HUES48 (cell line): Measurements from ENCODE around the gene UTF1.
A peak's percentile ranks its signal among the peaks of the same experiment; 100 is the strongest.

ENCODE experiments used
- H3K27ac ChIP-seq: one replicate; pipeline ENCODE4 v1.7.0; 2013; ENCODE audit warnings: low read depth, low read length, inconsistent platforms
- H3K27me3 ChIP-seq: 2 replicates; pipeline ENCODE4 v1.6.1; 2013; ENCODE audit warnings: mild to moderate bottlenecking, low read length; ENCODE audit not compliant: control insufficient read depth, insufficient read depth
- H3K36me3 ChIP-seq: 2 replicates; pipeline ENCODE4 v1.6.1; 2013; ENCODE audit warnings: low read length; ENCODE audit not compliant: control insufficient read depth, insufficient read depth
- H3K4me1 ChIP-seq: 2 replicates; pipeline ENCODE4 v1.6.1; 2013; ENCODE audit warnings: mild to moderate bottlenecking, low read length; ENCODE audit not compliant: control insufficient read depth, insufficient read depth
- H3K4me3 ChIP-seq: 2 replicates; pipeline ENCODE4 v1.5.1; 2013; ENCODE audit warnings: mild to moderate bottlenecking, low read depth, low read length
- H3K9ac ChIP-seq: 2 replicates; pipeline ENCODE4 v1.6.1; 2013; ENCODE audit warnings: mild to moderate bottlenecking, low read depth, low read length, moderate library complexity
- H3K9me3 ChIP-seq: 2 replicates; pipeline ENCODE4 v1.6.1; 2013; ENCODE audit warnings: low read length; ENCODE audit not compliant: control insufficient read depth, insufficient read depth

Gene UTF1

DNA sequence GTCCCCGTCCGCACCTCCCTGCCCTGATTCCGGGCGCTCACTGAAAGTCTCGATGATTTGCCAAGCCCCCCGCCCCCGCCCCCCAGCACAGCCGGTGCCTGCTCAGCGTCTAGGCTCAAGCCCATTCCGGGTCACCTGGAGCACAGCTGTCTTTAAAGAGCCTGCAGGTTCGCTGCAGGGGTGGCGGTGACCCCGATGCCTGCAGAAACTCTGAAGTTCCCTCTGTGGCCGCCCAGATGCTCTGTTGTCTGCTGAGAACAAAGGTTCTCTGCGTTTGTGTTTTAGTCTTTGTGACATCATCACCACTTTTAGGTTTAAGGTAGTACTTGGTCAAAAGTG lies 8.4 kb downstream of the UTF1 start:
- Histone ChIP-seq H3K4me1 (peaks cover 9% of the 10 kb centered on the region), H3K27me3 (peaks cover 48% of the 10 kb centered on the region), H3K9ac (no peak overlapping the region), H3K9me3 (no peaks in the 10 kb centered on the region), H3K27ac (no peak overlapping the region), H3K4me3 (peak overlapping the region; percentile 60), H3K36me3 (no peaks in the 10 kb centered on the region)

DNA sequence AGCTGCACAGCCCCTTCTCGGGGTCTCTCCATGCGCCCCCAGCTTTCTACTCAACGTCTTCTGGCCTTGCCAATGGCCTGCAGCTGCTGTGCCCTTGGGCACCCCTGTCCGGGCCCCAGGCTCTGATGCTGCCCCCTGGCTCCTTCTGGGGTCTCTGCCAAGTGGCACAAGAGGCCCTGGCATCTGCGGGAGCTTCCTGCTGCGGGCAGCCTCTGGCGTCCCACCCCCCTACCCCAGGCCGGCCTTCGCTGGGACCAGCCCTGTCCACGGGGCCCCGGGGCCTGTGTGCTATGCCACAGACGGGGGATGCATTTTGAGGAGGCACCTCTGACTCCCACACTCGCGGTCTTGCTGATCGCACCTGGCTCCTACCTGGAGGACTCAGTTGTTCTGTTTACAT lies 10.0 kb downstream of the UTF1 start:
- H3K27ac ChIP-seq = no peak overlapping the region
- H3K4me1 ChIP-seq = peaks cover 9% of the 10 kb centered on the region
- peaks cover 45% of the 10 kb centered on the region for H3K27me3 ChIP-seq
- H3K4me3 ChIP-seq = no peak overlapping the region
- no peaks in the 10 kb centered on the region for H3K9me3 ChIP-seq
- H3K36me3 ChIP-seq = no peaks in the 10 kb centered on the region
- H3K9ac ChIP-seq = no peak overlapping the region

DNA sequence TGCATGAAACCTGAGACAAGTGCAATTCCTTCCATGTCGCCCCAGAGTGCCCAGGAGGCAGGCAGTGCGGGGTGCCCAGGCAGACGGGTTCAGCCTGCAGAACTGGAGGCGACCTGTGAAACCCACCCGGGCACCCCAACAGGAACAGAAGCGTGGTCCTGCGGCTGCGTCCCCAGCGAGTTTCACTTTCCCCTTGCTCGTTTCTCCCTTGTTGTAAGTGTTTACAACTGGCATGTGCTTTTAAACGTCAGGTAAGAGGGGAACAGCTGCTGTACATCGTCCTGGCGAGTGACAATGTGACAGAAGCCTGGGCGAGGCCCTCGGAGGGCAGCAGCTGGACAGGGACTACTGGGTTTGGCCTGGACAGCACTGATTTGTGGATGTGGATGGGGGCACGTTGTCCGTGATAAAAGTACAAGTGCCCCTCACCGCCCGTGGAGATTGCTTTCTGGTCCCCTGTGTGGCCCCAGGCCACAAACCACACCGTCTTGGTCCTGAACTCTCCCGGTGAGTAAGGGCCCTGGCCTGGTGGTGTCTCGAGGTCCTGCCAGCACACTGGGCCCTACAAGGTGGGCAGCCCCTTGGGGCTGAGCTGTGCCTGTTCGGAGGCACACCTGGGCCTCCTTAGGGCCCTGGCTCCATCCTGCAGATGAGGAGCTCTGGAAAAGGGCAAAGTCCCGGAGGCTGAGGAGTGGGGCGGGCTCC lies 11.6 kb downstream of the UTF1 start:
- H3K27ac ChIP-seq = no peak overlapping the region
- H3K27me3 ChIP-seq = peaks cover 28% of the 10 kb centered on the region
- no peak overlapping the region for H3K4me3 ChIP-seq
- no peaks in the 10 kb centered on the region for H3K9me3 ChIP-seq
- no peaks in the 10 kb centered on the region for H3K36me3 ChIP-seq
- H3K9ac ChIP-seq = no peak overlapping the region
- peaks cover 9% of the 10 kb centered on the region for H3K4me1 ChIP-seq

DNA sequence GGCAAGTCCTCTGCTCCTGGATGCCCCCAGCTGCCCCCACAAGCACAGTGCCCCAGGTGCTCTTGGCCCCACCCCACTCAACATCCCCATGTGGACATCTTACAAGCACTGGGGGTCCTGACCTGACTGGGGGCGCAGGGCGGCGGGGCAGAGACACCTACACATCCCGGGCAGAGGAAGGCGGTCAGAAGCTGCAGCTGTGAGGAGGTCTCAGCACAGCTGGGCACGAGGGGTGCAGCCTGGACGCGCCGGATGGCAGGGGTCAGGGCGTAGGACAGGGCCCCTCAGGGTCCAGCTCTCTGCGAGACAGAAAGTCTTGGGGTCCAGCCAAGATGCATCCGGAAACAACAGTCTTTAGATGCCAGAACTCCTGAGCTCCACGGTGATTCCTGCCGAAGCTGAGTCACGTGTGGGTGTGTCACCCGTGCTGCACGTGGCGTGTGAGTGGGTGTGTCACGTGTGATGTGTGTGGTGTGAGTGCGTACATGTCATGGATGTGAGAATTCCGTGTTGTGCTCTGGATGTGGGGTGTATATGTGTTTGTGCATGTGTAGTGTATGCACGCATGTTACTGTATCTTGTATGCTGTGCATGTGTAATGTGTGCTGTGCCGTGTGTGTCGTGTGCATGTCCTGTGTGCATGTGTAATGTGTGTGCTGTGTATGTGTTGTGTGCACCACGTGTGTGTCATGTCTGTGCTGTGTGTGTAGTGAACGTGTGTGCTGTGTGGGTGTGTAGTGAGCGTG lies 12.8 kb downstream of the UTF1 start:
- H3K27ac ChIP-seq = no peak overlapping the region
- H3K9ac ChIP-seq = no peak overlapping the region
- peaks cover 14% of the 10 kb centered on the region for H3K4me1 ChIP-seq
- no peaks in the 10 kb centered on the region for H3K9me3 ChIP-seq
- no peaks in the 10 kb centered on the region for H3K36me3 ChIP-seq
- H3K27me3 ChIP-seq = peaks cover 17% of the 10 kb centered on the region
- H3K4me3 ChIP-seq = no peak overlapping the region

DNA sequence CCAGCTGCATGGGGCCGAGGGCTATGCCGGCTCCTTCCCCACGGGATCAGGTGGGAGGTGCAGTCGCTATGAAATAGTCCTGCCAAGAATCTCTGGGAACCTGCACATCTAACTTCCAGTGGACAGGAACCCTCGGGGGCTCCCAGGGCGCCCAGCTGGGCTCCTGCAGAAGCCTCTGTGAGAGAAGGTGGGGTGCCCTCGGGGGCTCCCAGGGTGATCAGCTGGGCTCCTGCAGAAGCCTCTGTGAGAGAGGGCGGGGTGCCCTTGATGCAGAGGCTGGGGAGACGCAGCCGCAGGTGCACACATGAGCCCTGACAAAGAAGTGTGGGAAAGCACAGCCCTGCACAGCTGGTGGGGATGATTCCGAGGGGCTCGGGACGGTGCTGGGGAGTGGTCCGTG lies 13.6 kb downstream of the UTF1 start:
- no peaks in the 10 kb centered on the region for H3K9me3 ChIP-seq
- peaks cover 12% of the 10 kb centered on the region for H3K4me1 ChIP-seq
- H3K27me3 ChIP-seq = peaks cover 9% of the 10 kb centered on the region
- no peaks in the 10 kb centered on the region for H3K36me3 ChIP-seq
- no peak overlapping the region for H3K4me3 ChIP-seq
- H3K9ac ChIP-seq = no peak overlapping the region
- H3K27ac ChIP-seq = no peak overlapping the region

DNA sequence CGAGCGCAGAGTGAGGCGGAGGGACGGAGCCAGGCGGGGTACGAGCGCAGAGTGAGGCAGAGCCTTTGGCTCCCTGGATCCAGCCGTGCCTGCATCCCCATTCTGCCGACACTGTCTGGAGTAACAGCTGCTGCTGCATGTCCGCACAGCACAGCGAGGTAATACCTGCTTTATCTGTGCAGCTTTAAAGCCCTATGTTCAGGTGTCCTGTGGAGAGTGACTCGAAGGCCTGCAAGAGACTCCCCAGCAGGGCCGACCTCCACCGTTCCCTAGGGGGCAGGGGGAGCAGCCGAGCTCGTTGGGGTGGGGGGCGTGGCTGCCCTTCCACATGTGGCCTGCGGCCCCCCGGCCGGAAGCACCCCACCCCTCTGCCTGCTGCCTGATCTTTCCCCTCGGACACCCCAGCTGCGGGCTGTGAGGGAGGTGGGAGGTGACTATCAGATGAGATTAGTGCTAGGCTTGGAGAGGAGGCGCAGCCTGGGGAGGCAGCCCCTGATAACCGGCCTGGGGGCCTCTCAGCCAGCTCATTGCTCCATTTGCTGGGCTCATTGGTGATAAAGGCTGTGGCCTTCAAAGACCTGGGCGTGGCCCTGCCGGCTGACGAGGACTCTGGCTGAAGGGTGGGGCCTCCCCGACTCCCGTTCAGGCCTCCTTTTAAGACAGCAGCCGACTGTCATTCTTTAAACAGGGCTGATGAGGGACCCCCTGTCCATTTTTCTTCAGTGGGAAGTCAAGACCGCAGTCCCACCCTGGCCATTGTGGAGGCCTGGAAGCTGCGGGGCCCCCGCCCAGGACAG lies 15.6 kb downstream of the UTF1 start:
- Histone ChIP-seq H3K27me3 (peaks cover 4% of the 10 kb centered on the region; the same call in 1 of the 2 replicates), H3K27ac (no peak overlapping the region), H3K9ac (no peak overlapping the region), H3K4me3 (no peak overlapping the region), H3K36me3 (no peaks in the 10 kb centered on the region), H3K9me3 (no peaks in the 10 kb centered on the region), H3K4me1 (peaks cover 6% of the 10 kb centered on the region; the same call in 1 of the 2 replicates)

DNA sequence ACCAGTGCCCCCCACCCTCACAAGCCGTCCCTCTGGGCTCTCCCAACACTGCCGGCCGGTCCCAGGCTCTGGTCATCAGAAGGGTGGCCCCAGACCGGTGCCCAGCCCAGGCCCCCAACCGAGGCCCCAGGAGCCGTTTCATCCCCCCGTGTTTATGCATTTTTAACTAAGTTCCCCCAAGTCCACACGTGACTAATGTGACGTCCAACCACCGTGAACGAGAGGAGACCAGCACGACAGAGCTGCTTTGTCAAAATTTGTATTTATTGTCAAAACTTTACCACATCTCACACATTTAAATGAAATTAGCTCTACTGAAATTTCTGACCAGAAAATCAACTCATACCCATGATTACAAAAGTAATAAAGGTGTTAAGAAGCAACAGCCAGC lies 16.2 kb downstream of the UTF1 start:
- Histone ChIP-seq H3K9ac (no peak overlapping the region), H3K4me3 (no peak overlapping the region), H3K27me3 (peaks cover 4% of the 10 kb centered on the region; the same call in 1 of the 2 replicates), H3K4me1 (peaks cover 6% of the 10 kb centered on the region; the same call in 1 of the 2 replicates), H3K9me3 (no peaks in the 10 kb centered on the region), H3K36me3 (no peaks in the 10 kb centered on the region), H3K27ac (no peak overlapping the region)

DNA sequence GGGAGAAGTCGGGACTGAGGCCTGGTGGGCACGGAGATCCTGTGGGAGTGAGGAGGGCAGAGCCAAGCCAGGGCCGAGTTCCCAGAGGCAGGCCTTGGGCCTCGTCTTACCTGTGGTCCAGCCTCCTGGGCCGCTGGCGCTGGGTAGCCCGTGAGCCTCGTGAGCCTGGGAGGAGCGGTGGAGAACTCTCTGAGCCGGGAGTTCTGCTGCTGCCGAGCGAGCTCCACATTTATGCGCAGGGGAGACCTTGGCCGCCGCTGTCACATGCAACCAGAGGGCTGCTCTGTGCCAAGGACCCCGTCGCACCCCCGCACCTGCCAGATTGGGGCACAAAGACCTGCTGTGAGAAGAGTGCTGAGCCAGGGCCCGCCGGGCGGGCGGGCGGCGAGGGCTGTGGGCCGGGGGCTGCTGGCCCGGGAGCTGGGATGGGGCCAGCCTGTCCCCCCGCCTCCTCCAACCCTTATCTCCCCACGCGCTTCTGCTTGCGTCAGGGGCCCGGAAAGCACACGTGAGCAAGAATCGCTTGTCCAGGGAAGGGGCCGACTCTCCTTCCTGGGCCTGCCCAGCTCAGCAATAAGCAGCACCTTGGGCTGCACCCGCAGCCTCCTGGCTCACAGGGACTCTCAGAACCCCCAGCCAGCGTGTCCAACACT lies 17.8 kb downstream of the UTF1 start:
- no peak overlapping the region for H3K9ac ChIP-seq
- H3K27me3 ChIP-seq = peaks cover 4% of the 10 kb centered on the region; the same call in 1 of the 2 replicates
- no peak overlapping the region for H3K4me3 ChIP-seq
- H3K36me3 ChIP-seq = no peaks in the 10 kb centered on the region
- peaks cover 6% of the 10 kb centered on the region; the same call in 1 of the 2 replicates for H3K4me1 ChIP-seq
- H3K27ac ChIP-seq = no peak overlapping the region
- H3K9me3 ChIP-seq = no peaks in the 10 kb centered on the region

DNA sequence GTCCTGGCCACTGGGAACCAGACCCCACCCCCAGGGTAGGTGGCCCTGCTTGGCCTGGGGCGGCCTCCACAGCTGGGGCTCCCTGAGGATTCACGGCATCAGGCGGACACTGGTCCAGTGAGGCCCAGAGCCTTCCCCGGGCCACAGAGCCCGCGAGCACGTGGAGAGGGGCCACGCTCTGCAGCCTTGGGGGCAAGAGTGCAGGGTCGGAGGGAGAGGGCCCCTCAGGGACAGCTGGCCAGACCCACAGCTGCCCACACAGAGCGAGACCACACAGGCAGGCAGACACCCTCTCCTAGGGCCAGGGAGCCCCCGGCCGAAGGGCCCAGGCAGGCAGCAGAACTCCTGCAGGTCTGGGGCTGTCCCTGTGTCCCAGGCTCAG lies 18.3 kb downstream of the UTF1 start:
- no peaks in the 10 kb centered on the region for H3K9me3 ChIP-seq
- no peak overlapping the region for H3K9ac ChIP-seq
- H3K27ac ChIP-seq = no peak overlapping the region
- peaks cover 4% of the 10 kb centered on the region; the same call in 1 of the 2 replicates for H3K27me3 ChIP-seq
- no peak overlapping the region for H3K4me3 ChIP-seq
- H3K36me3 ChIP-seq = no peaks in the 10 kb centered on the region
- peaks cover 6% of the 10 kb centered on the region; the same call in 1 of the 2 replicates for H3K4me1 ChIP-seq

DNA sequence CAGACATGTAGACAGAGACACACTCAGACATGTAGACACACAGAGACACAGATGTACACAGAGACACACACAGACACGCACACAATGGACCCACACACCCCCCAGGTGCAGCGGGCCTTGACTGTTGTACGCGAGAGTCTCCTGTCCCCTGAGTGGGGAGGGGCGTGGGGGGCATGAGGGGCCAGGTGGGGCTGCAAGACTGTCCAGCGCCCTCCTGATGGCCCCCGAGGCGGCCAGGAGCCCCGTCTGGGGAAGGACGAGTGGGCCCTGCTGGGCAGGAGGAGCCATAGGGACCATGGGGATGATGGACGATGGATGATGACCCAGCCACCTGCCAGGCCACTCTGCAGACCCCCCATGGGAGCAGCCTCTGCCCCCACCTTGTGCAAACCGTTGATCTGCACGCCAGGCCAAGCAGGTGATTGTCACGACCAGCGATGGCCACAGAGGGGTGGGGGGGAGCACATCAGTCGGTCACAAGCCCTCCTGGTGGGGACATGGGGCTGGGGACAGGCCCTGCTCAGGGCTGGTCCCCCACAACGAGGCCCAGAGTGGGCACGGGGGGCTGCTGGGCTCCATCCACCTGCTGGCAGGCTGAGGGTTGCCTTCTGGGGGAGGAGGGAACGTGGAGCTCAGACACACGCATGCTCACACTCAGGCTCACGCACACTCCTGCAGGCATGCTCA lies 19.2 kb downstream of the UTF1 start:
- no peaks in the 10 kb centered on the region for H3K9me3 ChIP-seq
- H3K9ac ChIP-seq = no peak overlapping the region
- no peaks in the 10 kb centered on the region for H3K36me3 ChIP-seq
- H3K4me1 ChIP-seq = peaks cover 6% of the 10 kb centered on the region; the same call in 1 of the 2 replicates
- H3K27ac ChIP-seq = no peak overlapping the region
- peaks cover 4% of the 10 kb centered on the region; the same call in 1 of the 2 replicates for H3K27me3 ChIP-seq
- H3K4me3 ChIP-seq = no peak overlapping the region
